HEK293T (cell line): ENCODE measurements around the gene ADCY1.

Experiments used
- CTCF ChIA-PET: fragments of 350-600 bp; formaldehyde crosslinking; extraction: SDS; loops from one replicate; lab custom pipeline; 2021; ENCODE audit warnings: antibody characterized with exemption, inconsistent platforms; lab: Yijun Ruan, JAX
- POLR2A ChIA-PET: fragments of 350-600 bp; formaldehyde crosslinking; extraction: SDS; loops from one replicate; lab custom pipeline; 2020; ENCODE audit warnings: antibody characterized with exemption, inconsistent platforms; lab: Yijun Ruan, JAX
- DNase-seq: peaks from one replicate; pipeline ENCODE4 v3.0.0; 2012; ENCODE audit warnings: mixed read lengths; ENCODE audit errors: extremely low spot score
- ARNT ChIP-seq: fragments of 450-650 bp; IDR thresholded peaks from 2 replicates; pipeline ENCODE4 v1.6.1; 2017; ENCODE audit warnings: mild to moderate bottlenecking
- BHLHE40 ChIP-seq: fragments of 450-650 bp; IDR thresholded peaks from 2 replicates; pipeline ENCODE4 v1.6.1; 2016; ENCODE audit warnings: mild to moderate bottlenecking, moderate library complexity, borderline replicate concordance
- CTBP1 ChIP-seq: fragments of 450-650 bp; IDR thresholded peaks from 2 replicates; pipeline ENCODE4 v1.6.1; 2016; ENCODE audit warnings: borderline replicate concordance
- ELF4 ChIP-seq: fragments of 450-650 bp; IDR thresholded peaks from 2 replicates; pipeline ENCODE4 v1.6.1; 2017; ENCODE audit warnings: antibody characterized with exemption
- FOXA1 ChIP-seq: fragments of 450-650 bp; IDR thresholded peaks from 2 replicates; pipeline ENCODE4 v1.6.1; 2016; ENCODE audit warnings: mild to moderate bottlenecking
- FOXK2 ChIP-seq: fragments of 450-650 bp; IDR thresholded peaks from 2 replicates; pipeline ENCODE4 v1.6.1; 2016; ENCODE audit warnings: mild to moderate bottlenecking
- FOXM1 ChIP-seq: fragments of 450-650 bp; IDR thresholded peaks from 2 replicates; pipeline ENCODE4 v1.6.1; 2017; ENCODE audit warnings: mild to moderate bottlenecking, borderline replicate concordance
- HDGF ChIP-seq: fragments of 450-650 bp; IDR thresholded peaks from 2 replicates; pipeline ENCODE4 v1.6.1; 2017; ENCODE audit warnings: antibody characterized with exemption, borderline replicate concordance
- L3MBTL2 ChIP-seq: fragments of 450-650 bp; conservative IDR thresholded peaks from 2 replicates; pipeline ENCODE4 v1.6.1; 2016; ENCODE audit warnings: mild to moderate bottlenecking
- LEF1 ChIP-seq: fragments of 450-650 bp; IDR thresholded peaks from 2 replicates; pipeline ENCODE4 v1.6.1; 2017; ENCODE audit warnings: mild to moderate bottlenecking, borderline replicate concordance
- NFRKB ChIP-seq: fragments of 450-650 bp; IDR thresholded peaks from 2 replicates; pipeline ENCODE4 v1.6.1; 2016; ENCODE audit warnings: mild to moderate bottlenecking, moderate library complexity
- PKNOX1 ChIP-seq: fragments of 450-650 bp; IDR thresholded peaks from 2 replicates; pipeline ENCODE4 v1.6.1; 2016
- SP1 ChIP-seq: fragments of 450-650 bp; IDR thresholded peaks from 2 replicates; pipeline ENCODE4 v1.6.1; 2017
- SUZ12 ChIP-seq: fragments of 450-650 bp; IDR thresholded peaks from 2 replicates; pipeline ENCODE4 v1.6.1; 2016; ENCODE audit warnings: mild to moderate bottlenecking
- TARDBP ChIP-seq: fragments of 450-650 bp; IDR thresholded peaks from 2 replicates; pipeline ENCODE4 v1.6.1; 2016
- ZNF384 ChIP-seq: fragments of 450-650 bp; IDR thresholded peaks from 2 replicates; pipeline ENCODE4 v1.6.1; 2016

The ADCY1 gene

GRCh38 chr7:45623740-45624391, 49.7 kb downstream of the ADCY1 start:
- DNase-seq = no peak
- POLR2A ChIA-PET = no interaction called here
- TF ChIP-seq HDGF = no peak
- no peak for TF ChIP-seq NFRKB
- no peak for TF ChIP-seq ZNF384
- TF ChIP-seq PKNOX1 = no peak
- no peak for TF ChIP-seq CTBP1
- TF ChIP-seq ELF4 = no peak
- no peak for TF ChIP-seq L3MBTL2
- TF ChIP-seq LEF1 = no peak
- TF ChIP-seq SUZ12 = no peak
- no peak for TF ChIP-seq SP1
- no peak for TF ChIP-seq ARNT
- no peak for TF ChIP-seq FOXK2
- TF ChIP-seq FOXA1 = no peak
- CTCF ChIA-PET = no interaction called here

- ChIA-PET CTCF (no interaction called here), POLR2A (no interaction called here)
- no peak for DNase-seq
- TF ChIP-seq BHLHE40 (no peak), NFRKB (no peak), LEF1 (no peak), ELF4 (no peak), TARDBP (no peak), FOXA1 (no peak), L3MBTL2 (no peak)
These were observed 50.2 kb downstream of the ADCY1 start for GRCh38 chr7:45624392-45624760.

- POLR2A ChIA-PET = no interaction called here
- CTCF ChIA-PET = no interaction called here
- no peak for DNase-seq
These were observed 50.9 kb downstream of the ADCY1 start for GRCh38 chr7:45625067-45625466.

GRCh38 chr7:45625714-45626440, 51.7 kb downstream of the ADCY1 start:
- ChIA-PET POLR2A (no interaction called here), CTCF (no interaction called here)
- TF ChIP-seq ARNT = no peak
- no peak for TF ChIP-seq NFRKB
- no peak for TF ChIP-seq HDGF
- TF ChIP-seq PKNOX1 = no peak
- TF ChIP-seq BHLHE40 = no peak
- TF ChIP-seq L3MBTL2 = no peak
- no peak for TF ChIP-seq FOXK2
- TF ChIP-seq LEF1 = no peak
- no peak for TF ChIP-seq TARDBP
- no peak for TF ChIP-seq FOXA1
- TF ChIP-seq ZNF384 = no peak
- no peak for TF ChIP-seq ELF4
- TF ChIP-seq SP1 = no peak
- TF ChIP-seq FOXM1 = no peak
- no peak for TF ChIP-seq CTBP1
- TF ChIP-seq SUZ12 = no peak
- no peak for DNase-seq

More at GRCh38 chr7:45625067-45625466, 50.9 kb downstream of the ADCY1 start:
- TF ChIP-seq SP1 (no peak), NFRKB (no peak), ELF4 (no peak), ZNF384 (no peak), FOXA1 (no peak), L3MBTL2 (no peak), HDGF (no peak), FOXK2 (no peak), FOXM1 (no peak), PKNOX1 (no peak)

- ChIA-PET POLR2A (no interaction called here), CTCF (no interaction called here)
- no peak for DNase-seq
- TF ChIP-seq SP1 = no peak
- no peak for TF ChIP-seq FOXA1
- TF ChIP-seq ARNT = no peak
These were observed 52.6 kb downstream of the ADCY1 start for GRCh38 chr7:45626441-45627430.
